ENCODE data around the gene MYT1.

MYT1 gene

GRCh38 chr20:64222851-64223525 lies 58.7 kb downstream of the MYT1 start:
- H3K27me3 ChIP-seq (ENCODE audit: control insufficient read depth, insufficient read depth, low read length), result no peaks in the 10 kb centered on the region
- no peak overlapping the region for H3K9ac ChIP-seq (ENCODE audit: low read length)
- no peak overlapping the region for H3K27ac ChIP-seq (ENCODE audit: low read depth, low read length)
- H3K36me3 ChIP-seq (ENCODE audit: control insufficient read depth, insufficient read depth, low read length), result no peaks in the 10 kb centered on the region
- H3K4me1 ChIP-seq (ENCODE audit: control insufficient read depth, insufficient read depth, low read length), result peaks cover 2% of the 10 kb centered on the region
- no peak overlapping the region for H3K4me3 ChIP-seq (ENCODE audit: low read length)

- Histone ChIP-seq H3K36me3 (ENCODE audit: control insufficient read depth, insufficient read depth, low read length) (no peaks in the 10 kb centered on the region), H3K4me1 (ENCODE audit: control insufficient read depth, insufficient read depth, low read length) (peaks cover 2% of the 10 kb centered on the region), H3K27ac (ENCODE audit: low read depth, low read length) (no peak overlapping the region), H3K27me3 (ENCODE audit: control insufficient read depth, insufficient read depth, low read length) (no peaks in the 10 kb centered on the region), H3K4me3 (ENCODE audit: low read length) (no peak overlapping the region), H3K9ac (ENCODE audit: low read length) (no peak overlapping the region)
These were observed 59.3 kb downstream of the MYT1 start for GRCh38 chr20:64223526-64224067.

GRCh38 chr20:64224351-64225170 lies 60.3 kb downstream of the MYT1 start:
- Histone ChIP-seq H3K9ac (ENCODE audit: low read length) (no peak overlapping the region), H3K4me3 (ENCODE audit: low read length) (no peak overlapping the region), H3K27me3 (ENCODE audit: control insufficient read depth, insufficient read depth, low read length) (no peaks in the 10 kb centered on the region), H3K27ac (ENCODE audit: low read depth, low read length) (peak overlapping the region; percentile 52), H3K4me1 (ENCODE audit: control insufficient read depth, insufficient read depth, low read length) (peaks cover 2% of the 10 kb centered on the region), H3K36me3 (ENCODE audit: control insufficient read depth, insufficient read depth, low read length) (no peaks in the 10 kb centered on the region)

GRCh38 chr20:64225171-64225595 lies 60.9 kb downstream of the MYT1 start:
- H3K36me3 ChIP-seq (ENCODE audit: control insufficient read depth, insufficient read depth, low read length), result no peaks in the 10 kb centered on the region
- no peaks in the 10 kb centered on the region for H3K27me3 ChIP-seq (ENCODE audit: control insufficient read depth, insufficient read depth, low read length)
- H3K4me3 ChIP-seq (ENCODE audit: low read length), result no peak overlapping the region
- no peak overlapping the region for H3K9ac ChIP-seq (ENCODE audit: low read length)
- H3K4me1 ChIP-seq (ENCODE audit: control insufficient read depth, insufficient read depth, low read length), result peaks cover 2% of the 10 kb centered on the region
- no peak overlapping the region for H3K27ac ChIP-seq (ENCODE audit: low read depth, low read length)

- peaks cover 2% of the 10 kb centered on the region for H3K4me1 ChIP-seq (ENCODE audit: control insufficient read depth, insufficient read depth, low read length)
- H3K27me3 ChIP-seq (ENCODE audit: control insufficient read depth, insufficient read depth, low read length), result no peaks in the 10 kb centered on the region
- no peak overlapping the region for H3K27ac ChIP-seq (ENCODE audit: low read depth, low read length)
- no peak overlapping the region for H3K9ac ChIP-seq (ENCODE audit: low read length)
- no peak overlapping the region for H3K4me3 ChIP-seq (ENCODE audit: low read length)
- no peaks in the 10 kb centered on the region for H3K36me3 ChIP-seq (ENCODE audit: control insufficient read depth, insufficient read depth, low read length)
These were observed 61.8 kb downstream of the MYT1 start for GRCh38 chr20:64225828-64226598.

- H3K27me3 ChIP-seq (ENCODE audit: control insufficient read depth, insufficient read depth, low read length), result no peaks in the 10 kb centered on the region
- H3K9ac ChIP-seq (ENCODE audit: low read length), result no peak overlapping the region
- H3K4me3 ChIP-seq (ENCODE audit: low read length), result no peak overlapping the region
- no peaks in the 10 kb centered on the region for H3K36me3 ChIP-seq (ENCODE audit: control insufficient read depth, insufficient read depth, low read length)
- H3K4me1 ChIP-seq (ENCODE audit: control insufficient read depth, insufficient read depth, low read length), result peaks cover 2% of the 10 kb centered on the region
- H3K27ac ChIP-seq (ENCODE audit: low read depth, low read length), result no peak overlapping the region
These were observed 62.7 kb downstream of the MYT1 start for GRCh38 chr20:64226686-64227580.

GRCh38 chr20:64228086-64228653 lies 63.9 kb downstream of the MYT1 start:
- Histone ChIP-seq H3K9ac (ENCODE audit: low read length) (no peak overlapping the region), H3K4me3 (ENCODE audit: low read length) (no peak overlapping the region), H3K4me1 (ENCODE audit: control insufficient read depth, insufficient read depth, low read length) (peaks cover 2% of the 10 kb centered on the region), H3K36me3 (ENCODE audit: control insufficient read depth, insufficient read depth, low read length) (no peaks in the 10 kb centered on the region), H3K27ac (ENCODE audit: low read depth, low read length) (no peak overlapping the region), H3K27me3 (ENCODE audit: control insufficient read depth, insufficient read depth, low read length) (no peaks in the 10 kb centered on the region)

GRCh38 chr20:64228751-64229506 lies 64.7 kb downstream of the MYT1 start:
- Histone ChIP-seq H3K4me1 (ENCODE audit: control insufficient read depth, insufficient read depth, low read length) (peaks cover under 1% of the 10 kb centered on the region), H3K9ac (ENCODE audit: low read length) (no peak overlapping the region), H3K27ac (ENCODE audit: low read depth, low read length) (no peak overlapping the region), H3K36me3 (ENCODE audit: control insufficient read depth, insufficient read depth, low read length) (no peaks in the 10 kb centered on the region), H3K4me3 (ENCODE audit: low read length) (no peak overlapping the region), H3K27me3 (ENCODE audit: control insufficient read depth, insufficient read depth, low read length) (no peaks in the 10 kb centered on the region)

DNA sequence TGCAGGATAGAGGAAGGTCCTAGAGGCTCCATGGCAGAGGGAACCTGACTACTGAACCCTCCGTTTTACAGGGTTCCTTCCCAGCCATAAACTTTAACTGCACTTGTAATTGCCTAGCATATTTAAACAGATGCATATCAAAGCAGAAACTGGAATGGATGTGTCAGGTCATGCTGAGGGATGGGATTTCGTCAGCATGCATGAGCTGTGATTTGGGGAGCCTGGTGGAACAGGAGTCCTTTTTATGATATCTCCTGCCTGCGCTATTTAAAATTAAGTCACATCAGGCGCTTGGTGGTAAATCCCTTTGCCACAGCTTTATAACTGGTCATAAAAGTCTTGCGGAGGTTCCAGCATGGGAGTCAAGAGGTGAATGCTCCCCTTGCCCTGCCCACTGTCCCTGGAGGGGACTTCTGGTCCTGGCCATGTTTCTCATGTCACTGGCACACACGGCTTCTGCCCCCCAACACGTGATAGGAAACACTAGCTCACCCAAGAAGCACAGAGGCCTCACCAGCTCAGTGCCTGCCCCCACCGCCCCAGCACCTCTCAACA lies 65.3 kb downstream of the MYT1 start:
- Histone ChIP-seq H3K9ac (ENCODE audit: low read length) (no peak overlapping the region), H3K4me1 (ENCODE audit: control insufficient read depth, insufficient read depth, low read length) (no peaks in the 10 kb centered on the region), H3K27ac (ENCODE audit: low read depth, low read length) (no peak overlapping the region), H3K27me3 (ENCODE audit: control insufficient read depth, insufficient read depth, low read length) (no peaks in the 10 kb centered on the region), H3K4me3 (ENCODE audit: low read length) (no peak overlapping the region), H3K36me3 (ENCODE audit: control insufficient read depth, insufficient read depth, low read length) (no peaks in the 10 kb centered on the region)

GRCh38 chr20:64230461-64231145 lies 66.4 kb downstream of the MYT1 start:
- Histone ChIP-seq H3K4me3 (ENCODE audit: low read length) (no peak overlapping the region), H3K27ac (ENCODE audit: low read depth, low read length) (no peak overlapping the region), H3K36me3 (ENCODE audit: control insufficient read depth, insufficient read depth, low read length) (no peaks in the 10 kb centered on the region), H3K4me1 (ENCODE audit: control insufficient read depth, insufficient read depth, low read length) (no peaks in the 10 kb centered on the region), H3K27me3 (ENCODE audit: control insufficient read depth, insufficient read depth, low read length) (no peaks in the 10 kb centered on the region), H3K9ac (ENCODE audit: low read length) (no peak overlapping the region)

All from rectal smooth muscle tissue (tissue), 1 donor.